Mucosa of rectum (tissue), 2 donors: ENCODE results near the gene PDSS1.

Experiments
- H3K27ac ChIP-seq, 2 donors: one replicate each; pipeline ENCODE4 v1.7.0; 2013; ENCODE audit warnings: inconsistent platforms in 2 of 2, low read depth in 2 of 2, low read length in 2 of 2
- H3K27me3 ChIP-seq, 2 donors: one replicate each; pipeline ENCODE4 v1.7.0; 2013; ENCODE audit warnings: low read length in 2 of 2; ENCODE audit not compliant: control insufficient read depth in 2 of 2, insufficient read depth in 2 of 2
- H3K36me3 ChIP-seq, 2 donors: one replicate each; pipeline ENCODE4 v1.7.0; 2013; ENCODE audit warnings: low read length in 2 of 2; ENCODE audit not compliant: control insufficient read depth in 2 of 2, insufficient read depth in 2 of 2
- H3K4me1 ChIP-seq, 2 donors: one replicate each; pipeline ENCODE4 v1.7.0; 2013; ENCODE audit warnings: low read length in 2 of 2, mild to moderate bottlenecking in 1 of 2; ENCODE audit not compliant: control insufficient read depth in 2 of 2, insufficient read depth in 2 of 2
- H3K4me3 ChIP-seq, 2 donors: one replicate each; pipeline ENCODE4 v1.7.0; 2013; ENCODE audit warnings: low read length in 2 of 2
- H3K9ac ChIP-seq, 2 donors: one replicate each; pipeline ENCODE4 v1.7.0; 2013; ENCODE audit warnings: low read length in 2 of 2, low read depth in 1 of 2, mild to moderate bottlenecking in 1 of 2
- H3K9me3 ChIP-seq, 2 donors: one replicate each; pipeline ENCODE4 v1.7.0; 2013; ENCODE audit warnings: low read length in 2 of 2; ENCODE audit not compliant: control insufficient read depth in 2 of 2
- donor health status: healthy.
- donor health status: Normal muscosa, but diverticular disease.

The PDSS1 gene

GRCh38 chr10:26790221-26790995 is 92.9 kb downstream of the PDSS1 start:
- peaks cover 3 to 5% of the 10 kb centered on the region in 2 donors for H3K4me1 ChIP-seq
- H3K9me3 ChIP-seq = no peaks in the 10 kb centered on the region
- no peaks in the 10 kb centered on the region for H3K36me3 ChIP-seq
- H3K9ac ChIP-seq = no peak overlapping the region
- no peak overlapping the region for H3K27ac ChIP-seq
- H3K27me3 ChIP-seq = no peaks in the 10 kb centered on the region
- no peak overlapping the region for H3K4me3 ChIP-seq

DNA sequence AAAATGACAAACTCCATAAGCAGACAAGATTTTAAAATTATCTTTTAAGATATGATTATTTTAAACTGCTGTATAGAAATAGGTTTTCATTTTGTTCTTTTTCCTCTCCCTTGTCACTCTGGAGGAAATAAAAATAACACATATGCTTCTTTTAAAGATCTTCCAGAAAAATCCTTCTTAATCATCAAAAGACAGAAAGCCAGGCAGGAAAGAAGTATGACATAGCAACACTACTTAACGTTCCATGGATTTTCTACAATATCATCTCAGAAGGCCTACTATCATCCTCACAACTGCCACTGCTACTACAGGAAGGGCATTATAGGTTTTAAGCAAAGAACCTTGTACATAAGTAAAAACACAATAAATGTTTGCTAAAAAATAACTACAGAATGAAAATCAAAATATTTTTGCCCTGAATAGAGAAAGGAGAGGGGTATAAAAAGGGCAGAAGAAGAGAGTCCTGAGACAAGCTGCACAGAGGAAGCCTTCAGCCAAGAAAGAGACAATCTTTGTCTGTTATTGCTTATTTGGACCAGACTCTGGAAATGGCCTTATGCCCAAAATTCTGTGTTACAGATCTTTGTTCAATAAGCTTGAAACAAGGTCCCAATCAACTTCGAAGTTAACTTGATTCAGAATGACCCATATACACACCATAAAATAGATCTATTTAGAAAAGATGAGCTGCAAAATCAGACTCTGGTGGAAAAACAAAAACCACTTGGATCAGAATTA is 95.4 kb downstream of the PDSS1 start:
- Histone ChIP-seq H3K4me3 (no peak overlapping the region), H3K27ac (no peak overlapping the region), H3K9me3 (no peaks in the 10 kb centered on the region), H3K36me3 (no peaks in the 10 kb centered on the region), H3K27me3 (no peaks in the 10 kb centered on the region), H3K9ac (no peak overlapping the region), H3K4me1 (peaks cover 0 to 3% of the 10 kb centered on the region in 2 donors)
